GM12874 (cell line): ENCODE measurements around the gene NECAB3.

ENCODE experiments used
- TF ChIP-seq, protein P1 (sequence below): IDR thresholded peaks from 2 replicates; pipeline ENCODE4 v1.5.1; 2011; ENCODE audit warnings: low read depth, mild to moderate bottlenecking, control low read depth, low read length, moderate library complexity; ENCODE audit not compliant: insufficient read depth

Gene NECAB3

GRCh38 chr20:33656010-33656782, 18.0 kb downstream of the NECAB3 start:
- TF ChIP-seq, protein P1, sequence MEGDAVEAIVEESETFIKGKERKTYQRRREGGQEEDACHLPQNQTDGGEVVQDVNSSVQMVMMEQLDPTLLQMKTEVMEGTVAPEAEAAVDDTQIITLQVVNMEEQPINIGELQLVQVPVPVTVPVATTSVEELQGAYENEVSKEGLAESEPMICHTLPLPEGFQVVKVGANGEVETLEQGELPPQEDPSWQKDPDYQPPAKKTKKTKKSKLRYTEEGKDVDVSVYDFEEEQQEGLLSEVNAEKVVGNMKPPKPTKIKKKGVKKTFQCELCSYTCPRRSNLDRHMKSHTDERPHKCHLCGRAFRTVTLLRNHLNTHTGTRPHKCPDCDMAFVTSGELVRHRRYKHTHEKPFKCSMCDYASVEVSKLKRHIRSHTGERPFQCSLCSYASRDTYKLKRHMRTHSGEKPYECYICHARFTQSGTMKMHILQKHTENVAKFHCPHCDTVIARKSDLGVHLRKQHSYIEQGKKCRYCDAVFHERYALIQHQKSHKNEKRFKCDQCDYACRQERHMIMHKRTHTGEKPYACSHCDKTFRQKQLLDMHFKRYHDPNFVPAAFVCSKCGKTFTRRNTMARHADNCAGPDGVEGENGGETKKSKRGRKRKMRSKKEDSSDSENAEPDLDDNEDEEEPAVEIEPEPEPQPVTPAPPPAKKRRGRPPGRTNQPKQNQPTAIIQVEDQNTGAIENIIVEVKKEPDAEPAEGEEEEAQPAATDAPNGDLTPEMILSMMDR, result no peak

GRCh38 chr20:33655164-33655563, 19.1 kb downstream of the NECAB3 start:
- TF ChIP-seq, protein P1, result no peak

- TF ChIP-seq, protein P1, result no peak
Observed at GRCh38 chr20:33654680-33655161, 19.5 kb downstream of the NECAB3 start.

GRCh38 chr20:33653900-33654596, 20.2 kb downstream of the NECAB3 start:
- TF ChIP-seq, protein P1, result no peak

GRCh38 chr20:33653218-33653899, 20.9 kb downstream of the NECAB3 start:
- TF ChIP-seq, protein P1, result peak; percentile 88

DNA sequence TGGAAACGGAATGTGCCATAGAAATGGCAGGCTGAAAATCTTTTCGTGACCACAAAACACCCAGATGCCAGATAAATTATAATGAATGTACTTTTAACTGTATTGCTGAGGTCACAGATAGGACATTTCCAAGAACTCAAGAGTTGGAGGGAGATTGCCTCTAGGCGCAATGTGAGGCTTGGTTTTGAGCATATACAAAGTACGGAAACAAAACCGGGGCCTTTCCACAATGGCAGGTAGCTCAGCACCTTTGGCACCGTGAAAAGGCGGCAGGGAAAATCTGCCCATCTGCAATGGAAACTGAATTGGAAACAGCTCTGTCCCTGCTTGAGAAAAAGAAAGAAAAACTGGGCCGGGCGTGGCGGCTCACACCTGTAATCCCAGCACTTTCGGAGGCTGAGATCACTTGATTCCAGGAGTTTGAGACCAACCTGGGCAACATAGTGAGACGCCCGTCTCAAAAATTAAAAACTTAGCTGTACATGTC, 22.6 kb downstream of the NECAB3 start:
- TF ChIP-seq, protein P1, result no peak

- TF ChIP-seq, protein P1, result no peak
Observed at GRCh38 chr20:33650753-33651561, 23.3 kb downstream of the NECAB3 start.
